ENCODE results near the gene C2orf42.

- TF ChIP-seq, protein P1, sequence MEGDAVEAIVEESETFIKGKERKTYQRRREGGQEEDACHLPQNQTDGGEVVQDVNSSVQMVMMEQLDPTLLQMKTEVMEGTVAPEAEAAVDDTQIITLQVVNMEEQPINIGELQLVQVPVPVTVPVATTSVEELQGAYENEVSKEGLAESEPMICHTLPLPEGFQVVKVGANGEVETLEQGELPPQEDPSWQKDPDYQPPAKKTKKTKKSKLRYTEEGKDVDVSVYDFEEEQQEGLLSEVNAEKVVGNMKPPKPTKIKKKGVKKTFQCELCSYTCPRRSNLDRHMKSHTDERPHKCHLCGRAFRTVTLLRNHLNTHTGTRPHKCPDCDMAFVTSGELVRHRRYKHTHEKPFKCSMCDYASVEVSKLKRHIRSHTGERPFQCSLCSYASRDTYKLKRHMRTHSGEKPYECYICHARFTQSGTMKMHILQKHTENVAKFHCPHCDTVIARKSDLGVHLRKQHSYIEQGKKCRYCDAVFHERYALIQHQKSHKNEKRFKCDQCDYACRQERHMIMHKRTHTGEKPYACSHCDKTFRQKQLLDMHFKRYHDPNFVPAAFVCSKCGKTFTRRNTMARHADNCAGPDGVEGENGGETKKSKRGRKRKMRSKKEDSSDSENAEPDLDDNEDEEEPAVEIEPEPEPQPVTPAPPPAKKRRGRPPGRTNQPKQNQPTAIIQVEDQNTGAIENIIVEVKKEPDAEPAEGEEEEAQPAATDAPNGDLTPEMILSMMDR (IDR thresholded peaks at IDR 0.05; ENCODE audit: low read depth, low read length): no peak
- TF ChIP-seq POLR2A (IDR thresholded peaks at IDR 0.05; ENCODE audit: extremely low read depth, insufficient read length): no peak
- TF ChIP-seq, protein P2, sequence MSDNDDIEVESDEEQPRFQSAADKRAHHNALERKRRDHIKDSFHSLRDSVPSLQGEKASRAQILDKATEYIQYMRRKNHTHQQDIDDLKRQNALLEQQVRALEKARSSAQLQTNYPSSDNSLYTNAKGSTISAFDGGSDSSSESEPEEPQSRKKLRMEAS (IDR thresholded peaks at IDR 0.05; ENCODE audit: low read depth, low read length): no peak
These were observed 12.3 kb upstream of the C2orf42 start for GRCh38 chr2:70203086-70203485.

Data from NB4 (cell line).